DND-41 (cell line): ENCODE results near the gene MAB21L1.

Experiments
- CTCF ChIP-seq: IDR thresholded peaks from 2 replicates; pipeline ENCODE4 v1.5.1; 2012; ENCODE audit warnings: borderline replicate concordance, low read length, moderate library complexity, mild to moderate bottlenecking; ENCODE audit not compliant: poor library complexity, severe bottlenecking; ENCODE audit errors: extremely low read depth
- EZH2 ChIP-seq: IDR thresholded peaks from 3 replicates; pipeline ENCODE4 v1.6.1; 2012; ENCODE audit warnings: borderline replicate concordance, low read depth, mild to moderate bottlenecking, moderate library complexity, low read length, inconsistent platforms; ENCODE audit not compliant: severe bottlenecking

GRCh38 chr13:35480346-35480745, 3.9 kb upstream of the MAB21L1 start:
- TF ChIP-seq CTCF: no peak
- no peak for TF ChIP-seq EZH2
